Smooth muscle cell (in vitro differentiated cells): ENCODE results near the gene HOMER3. TPM values are rescaled to one million over a fixed set of nuclear protein-coding genes. Genes with fewer than 3 reads are reported as not detected.
A peak's percentile ranks its signal among the peaks of the same experiment; 100 is the strongest.
"Not testable (repeated sequence)": the region's sequence is repeated elsewhere in the genome, so short reads cannot be mapped to it uniquely, and the experiment has no call there.

Experiments
- DNase-seq: peaks from one replicate; lab custom pipeline; 2025; ENCODE audit not compliant: unreplicated experiment; lab: John Stamatoyannopoulos, UW
- H2AFZ ChIP-seq: fragments of 200-600 bp; sonication (generic); 2 replicates; pipeline ENCODE4 v1.6.0; 2016; ENCODE audit warnings: antibody characterized with exemption, low read depth, mild to moderate bottlenecking
- H3F3A ChIP-seq: fragments of 200-600 bp; sonication (generic); 2 replicates; pipeline ENCODE4 v1.6.0; 2017; ENCODE audit warnings: antibody characterized with exemption, low read depth
- H3K27ac ChIP-seq: fragments of 200-600 bp; sonication (generic); 2 replicates; pipeline ENCODE4 v1.5.1; 2016; ENCODE audit warnings: low read depth, mild to moderate bottlenecking
- H3K27me3 ChIP-seq: fragments of 200-600 bp; sonication (generic); 2 replicates; pipeline ENCODE4 v1.6.1; 2016; ENCODE audit warnings: low read depth, mild to moderate bottlenecking
- H3K36me3 ChIP-seq: fragments of 200-600 bp; sonication (generic); 2 replicates; pipeline ENCODE4 v1.5.1; 2016; ENCODE audit warnings: low read depth
- H3K4me1 ChIP-seq: fragments of 200-600 bp; sonication (generic); 2 replicates; pipeline ENCODE4 v1.5.1; 2016; ENCODE audit warnings: low read depth
- H3K4me2 ChIP-seq: fragments of 200-600 bp; sonication (generic); 2 replicates; pipeline ENCODE4 v1.6.0; 2016; ENCODE audit warnings: mild to moderate bottlenecking
- H3K4me3 ChIP-seq: fragments of 200-600 bp; sonication (generic); 2 replicates; pipeline ENCODE4 v1.5.1; 2016; ENCODE audit warnings: mild to moderate bottlenecking
- H3K79me2 ChIP-seq: fragments of 200-600 bp; sonication (generic); 2 replicates; pipeline ENCODE4 v1.6.0; 2016; ENCODE audit warnings: low read depth, mild to moderate bottlenecking
- H3K9ac ChIP-seq: fragments of 200-600 bp; sonication (generic); 2 replicates; pipeline ENCODE4 v1.6.0; 2016; ENCODE audit warnings: low read depth
- H3K9me3 ChIP-seq: fragments of 200-600 bp; sonication (generic); replicated peaks from 2 replicates; pipeline ENCODE4 v1.5.1; 2016; ENCODE audit warnings: low read depth
- H4K20me1 ChIP-seq: fragments of 200-600 bp; sonication (generic); 2 replicates; pipeline ENCODE4 v1.6.0; 2016; ENCODE audit warnings: low read depth
- CTCF ChIP-seq: fragments of 200-600 bp; sonication (generic); IDR thresholded peaks from 2 replicates; pipeline ENCODE4 v1.5.1; 2017; ENCODE audit warnings: borderline replicate concordance, mild to moderate bottlenecking, antibody characterized with exemption; ENCODE audit not compliant: insufficient read depth, poor library complexity, severe bottlenecking
- WGBS: methylation state at CpG from one replicate; pipeline ENCODE4 v1.1.7; 2016; ENCODE audit warnings: low lambda C conversion rate; 5-methylcytosine and 5-hydroxymethylcytosine counted together
- polyA plus RNA-seq: library from polyadenylated mRNA; unstranded; fragments of >200 nt; fragmentation: Nextera tagmentation; extraction: Ambion mirVana; gene quantifications from 2 replicates; pipeline ENCODE4 v1.2.1, GENCODE V29; 2016
- total RNA-seq: library from RNA; depleted of rRNA; stranded (reverse); fragments of >200 nt; gene quantifications from 2 replicates; pipeline ENCODE4 v1.2.3, GENCODE V29; 2014

HOMER3 gene
- total and polyA plus RNA-seq, 2 experiments from 2014 or later = 37.4 to 88.1 TPM

- Histone ChIP-seq H3K27ac (peak within 1 kb of the TSS; percentile 99), H3K36me3 (no peaks in the 10 kb centered on the region), H3K27me3 (no peaks in the 10 kb centered on the region), H2AFZ (peak within 1 kb of the TSS; percentile 92), H3K79me2 (peaks cover 63% of the 10 kb centered on the region), H3K9ac (peak within 1 kb of the TSS; percentile 100), H4K20me1 (peaks cover 27% of the 10 kb centered on the region), H3K4me3 (peak within 1 kb of the TSS; percentile 100), H3K9me3 (no peaks in the 10 kb centered on the region), H3K4me2 (peak within 1 kb of the TSS; percentile 100), H3F3A (no peaks in the 10 kb centered on the region), H3K4me1 (peaks cover 7% of the 10 kb centered on the region)
- no peak for TF ChIP-seq CTCF
- under 1% methylated on average over 71 of the region's 72 CpGs for WGBS
- DNase-seq = peak; percentile 85
Observed at GRCh38 chr19:18919086-18919899, 21.7 kb downstream of the HOMER3 start, which contains the start of the genes COPE and DDX49. COPE (minus strand) TSS chr19:18919387; CDS start chr19:18919348, 39 bp downstream. DDX49 (plus strand) TSS chr19:18919715; CDS start chr19:18919742, 27 bp downstream.

- Histone ChIP-seq H4K20me1 (peaks cover 44% of the 10 kb centered on the region), H3K4me2 (peak overlapping the region; percentile 88), H3K79me2 (peaks cover 79% of the 10 kb centered on the region), H3K4me3 (peak overlapping the region; percentile 93)
- H3K36me3 ChIP-seq, H3K9ac ChIP-seq, H3K27ac ChIP-seq, H3K27me3 ChIP-seq, H3F3A ChIP-seq, H3K4me1 ChIP-seq, DNase-seq, H3K9me3 ChIP-seq, H2AFZ ChIP-seq: not testable (repeated sequence)
- 98% methylated on average over 9 of the region's 9 CpGs for WGBS
Observed at GRCh38 chr19:18917593-18917992, 23.4 kb downstream of the HOMER3 start.

DNA sequence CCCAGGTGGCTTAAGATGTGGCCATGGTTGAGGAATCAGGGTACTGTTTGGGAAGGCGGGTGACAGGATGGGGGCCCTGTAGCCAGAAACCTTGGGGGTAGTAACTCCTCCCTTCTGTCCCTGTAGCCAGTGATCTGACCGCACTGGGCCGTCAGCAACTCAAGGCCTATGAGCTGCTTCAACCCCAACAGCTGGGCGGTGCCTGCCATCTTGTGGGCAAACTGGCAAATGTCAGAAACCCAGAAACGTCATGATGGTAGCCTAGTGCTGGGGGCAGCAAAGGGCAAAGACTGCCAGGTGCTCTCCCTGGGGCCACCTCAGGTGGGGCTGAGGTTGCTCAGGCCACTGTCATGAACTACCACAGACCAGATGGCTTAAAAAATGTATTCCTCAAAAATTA is 25.4 kb downstream of the HOMER3 start:
- H3K4me3 ChIP-seq = no peak overlapping the region
- peaks cover 6% of the 10 kb centered on the region for H3K4me1 ChIP-seq
- TF ChIP-seq CTCF = no peak
- no peak overlapping the region for H2AFZ ChIP-seq
- no peaks in the 10 kb centered on the region for H3K9me3 ChIP-seq
- H4K20me1 ChIP-seq = peaks cover 62% of the 10 kb centered on the region
- no peaks in the 10 kb centered on the region for H3F3A ChIP-seq
- H3K27ac ChIP-seq = no peak overlapping the region
- DNase-seq = no peak
- peaks cover 84% of the 10 kb centered on the region for H3K79me2 ChIP-seq
- H3K27me3 ChIP-seq = no peaks in the 10 kb centered on the region
- H3K9ac ChIP-seq = no peak overlapping the region
- no peaks in the 10 kb centered on the region for H3K36me3 ChIP-seq
- 88% methylated on average over 5 of the region's 5 CpGs for WGBS
- no peak overlapping the region for H3K4me2 ChIP-seq

GRCh38 chr19:18913466-18913865 is 27.6 kb downstream of the HOMER3 start:
- no peak overlapping the region for H2AFZ ChIP-seq
- H3K27me3 ChIP-seq = no peaks in the 10 kb centered on the region
- no peaks in the 10 kb centered on the region for H3K9me3 ChIP-seq
- no peaks in the 10 kb centered on the region for H3K36me3 ChIP-seq
- H3K27ac ChIP-seq = no peak overlapping the region
- H3K79me2 ChIP-seq = peaks cover 68% of the 10 kb centered on the region
- no peak overlapping the region for H3K9ac ChIP-seq
- no peak overlapping the region for H3K4me2 ChIP-seq
- DNase-seq = no peak
- H3K4me1 ChIP-seq = no peaks in the 10 kb centered on the region
- WGBS = over 99% methylated on average over 5 of the region's 5 CpGs
- H3K4me3 ChIP-seq = no peak overlapping the region
- H4K20me1 ChIP-seq = peaks cover 79% of the 10 kb centered on the region
- no peaks in the 10 kb centered on the region for H3F3A ChIP-seq
- TF ChIP-seq CTCF = no peak
